ENCODE data around the gene SEMA3B.

DNA sequence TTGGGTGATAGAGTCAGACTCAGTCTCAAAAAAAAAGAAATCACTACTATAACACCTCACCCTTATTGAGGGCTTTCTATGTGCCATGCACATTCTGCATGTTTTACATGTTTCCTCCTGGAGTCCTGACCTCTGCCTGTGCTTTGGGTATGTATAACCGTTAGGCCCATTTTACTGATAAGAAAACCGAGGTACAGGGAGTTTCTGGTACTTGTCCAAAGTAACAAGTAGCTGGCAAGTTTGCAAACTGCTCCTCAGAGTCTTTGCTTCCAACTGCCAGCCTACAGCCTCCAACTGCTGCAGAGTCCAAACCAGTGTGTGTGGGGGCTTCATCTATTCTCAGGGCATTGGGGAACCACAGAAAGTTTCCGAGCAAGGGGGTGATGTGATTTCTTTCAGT lies 36.6 kb upstream of the SEMA3B start:
- TF ChIP-seq POLR2AphosphoS5 (IDR thresholded peaks at IDR 0.05; ENCODE audit: low read depth, low read length), result no peak
- no peak for TF ChIP-seq POLR2A (IDR thresholded peaks at IDR 0.05; ENCODE audit: low read depth, low read length)

Data from GM12892 (cell line).